Spinal cord (tissue), 10 donors: ENCODE data around the gene CPA2. TPM values are rescaled to one million over a fixed set of nuclear protein-coding genes. Genes with fewer than 3 reads are reported as not detected.

ENCODE experiments used
- DNase-seq, 6 donors: peaks; one replicate each; pipeline versions ENCODE4 v3.0.0 to v3.0.0-alpha.2; 2013 to 2015; ENCODE audit warnings: low spot score in 6 of 6, low read depth in 4 of 6
- H3K27ac ChIP-seq: one replicate; pipeline ENCODE4 v1.5.1; 2013; ENCODE audit warnings: low read depth, low read length, control low read depth
- H3K27me3 ChIP-seq: one replicate; pipeline ENCODE4 v1.6.1; 2013; ENCODE audit warnings: low read length; ENCODE audit not compliant: control insufficient read depth, insufficient read depth
- H3K36me3 ChIP-seq: one replicate; pipeline ENCODE4 v1.6.1; 2013; ENCODE audit warnings: low read length; ENCODE audit not compliant: control insufficient read depth, insufficient read depth
- H3K4me1 ChIP-seq: one replicate; pipeline ENCODE4 v1.6.1; 2013; ENCODE audit warnings: low read length; ENCODE audit not compliant: control insufficient read depth, insufficient read depth
- H3K4me3 ChIP-seq: one replicate; pipeline ENCODE4 v1.5.1; 2013; ENCODE audit warnings: low read depth, low read length, control low read depth
- H3K9me3 ChIP-seq: one replicate; pipeline ENCODE4 v1.6.1; 2013; ENCODE audit warnings: low read length; ENCODE audit not compliant: control insufficient read depth, insufficient read depth
- WGBS: methylation state at CpG from one replicate; pipeline ENCODE4 v1.1.5; 2013; ENCODE audit warnings: missing lambda C conversion rate; ENCODE audit not compliant: insufficient coverage; 5-methylcytosine and 5-hydroxymethylcytosine counted together
- polyA plus RNA-seq, 2 donors: library from polyadenylated mRNA; unstranded; fragments of 120-200 nt; gene quantifications; one replicate each; pipeline ENCODE4 v1.2.1, GENCODE V29; 2013; ENCODE audit not compliant: insufficient read length in 2 of 2
- total RNA-seq, 2 donors: library from RNA; depleted of rRNA in 1 of 2; stranded (reverse); fragments of 120-200 nt in 1 of 2; fragments of >200 nt in 1 of 2; gene quantifications; one replicate each; pipeline versions ENCODE4 v1.2.3 to v1.2.4, GENCODE V29; 2013 to 2014
- donor health status: healthy.

CPA2 gene
- total and polyA plus RNA-seq, 4 donors, result 0.21 to 0.39 (median 0.35) TPM; not detected in 1

GRCh38 chr7:130324306-130324943, 57.8 kb downstream of the CPA2 start:
- no peak overlapping the region for H3K27ac ChIP-seq
- peaks cover 7% of the 10 kb centered on the region for H3K4me1 ChIP-seq
- peak in 1 of 6 donors; percentile 84 for DNase-seq
- 61% methylated on average over 5 of the region's 10 CpGs for WGBS
- no peaks in the 10 kb centered on the region for H3K9me3 ChIP-seq
- no peaks in the 10 kb centered on the region for H3K36me3 ChIP-seq
- H3K4me3 ChIP-seq, result no peak overlapping the region
- H3K27me3 ChIP-seq, result no peaks in the 10 kb centered on the region

- 80% methylated on average over 1 of the region's 3 CpGs for WGBS
- DNase-seq, result peak in 1 of 6 donors; percentile 57
Observed at GRCh38 chr7:130329681-130330080, 63.0 kb downstream of the CPA2 start.

DNA sequence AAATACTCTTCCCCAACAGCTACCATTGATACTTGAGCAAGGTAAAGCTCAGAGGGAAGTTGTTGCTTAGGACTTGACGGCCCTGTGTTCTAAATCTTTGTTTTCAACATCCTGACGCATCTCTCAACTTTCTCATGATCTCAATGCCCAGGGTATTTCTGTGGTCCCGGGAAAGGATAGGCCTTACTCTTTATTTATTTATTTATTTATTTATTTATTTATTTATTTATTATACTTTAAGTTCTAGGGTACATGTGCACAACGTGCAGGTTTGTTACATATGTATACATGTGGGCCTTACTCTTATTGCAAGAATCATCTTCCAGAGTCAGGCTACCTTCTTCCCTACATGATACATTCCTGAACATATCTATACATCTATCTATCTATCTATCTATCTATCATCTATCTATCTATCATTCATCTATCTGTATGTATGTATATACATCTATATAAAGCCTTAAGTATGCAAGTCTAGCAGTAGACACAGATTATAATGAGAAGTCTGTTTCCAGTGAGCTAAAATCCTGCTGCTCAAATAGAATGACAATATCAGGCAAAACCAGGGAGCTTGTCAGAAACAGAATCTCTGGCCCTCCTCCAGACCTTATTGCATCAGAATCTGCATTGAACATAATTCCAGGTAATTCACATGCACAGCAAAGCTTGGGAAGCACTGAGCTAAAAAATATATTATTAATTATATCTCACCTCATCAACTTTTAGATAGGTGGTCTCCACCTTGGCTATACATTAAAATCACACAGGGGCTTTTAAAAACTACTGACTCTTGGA, 65.8 kb downstream of the CPA2 start:
- Histone ChIP-seq H3K27me3 (no peaks in the 10 kb centered on the region), H3K36me3 (no peaks in the 10 kb centered on the region), H3K4me1 (peaks cover 4% of the 10 kb centered on the region), H3K9me3 (no peaks in the 10 kb centered on the region), H3K4me3 (no peak overlapping the region), H3K27ac (no peak overlapping the region)
- WGBS, result 100% methylated on average over 1 of the region's 4 CpGs
- peak in 1 of 6 donors; percentile 44 for DNase-seq

More at GRCh38 chr7:130329681-130330080, 63.0 kb downstream of the CPA2 start:
- Histone ChIP-seq H3K27me3 (no peaks in the 10 kb centered on the region), H3K4me3 (no peak overlapping the region), H3K36me3 (no peaks in the 10 kb centered on the region), H3K9me3 (no peaks in the 10 kb centered on the region), H3K4me1 (peaks cover 6% of the 10 kb centered on the region), H3K27ac (no peak overlapping the region)

GRCh38 chr7:130333832-130334231, 67.2 kb downstream of the CPA2 start:
- Histone ChIP-seq H3K36me3 (no peaks in the 10 kb centered on the region), H3K27ac (no peak overlapping the region), H3K27me3 (no peaks in the 10 kb centered on the region), H3K4me1 (peaks cover 4% of the 10 kb centered on the region), H3K9me3 (no peaks in the 10 kb centered on the region), H3K4me3 (no peak overlapping the region)
- no peak for DNase-seq
- no CpG with 5 or more reads among the region's 2 CpGs for WGBS

- DNase-seq, result no peak
- H3K27ac ChIP-seq, result no peak overlapping the region
- 87% methylated on average over 3 of the region's 6 CpGs for WGBS
Observed at GRCh38 chr7:130334274-130334673, 67.6 kb downstream of the CPA2 start.

DNA sequence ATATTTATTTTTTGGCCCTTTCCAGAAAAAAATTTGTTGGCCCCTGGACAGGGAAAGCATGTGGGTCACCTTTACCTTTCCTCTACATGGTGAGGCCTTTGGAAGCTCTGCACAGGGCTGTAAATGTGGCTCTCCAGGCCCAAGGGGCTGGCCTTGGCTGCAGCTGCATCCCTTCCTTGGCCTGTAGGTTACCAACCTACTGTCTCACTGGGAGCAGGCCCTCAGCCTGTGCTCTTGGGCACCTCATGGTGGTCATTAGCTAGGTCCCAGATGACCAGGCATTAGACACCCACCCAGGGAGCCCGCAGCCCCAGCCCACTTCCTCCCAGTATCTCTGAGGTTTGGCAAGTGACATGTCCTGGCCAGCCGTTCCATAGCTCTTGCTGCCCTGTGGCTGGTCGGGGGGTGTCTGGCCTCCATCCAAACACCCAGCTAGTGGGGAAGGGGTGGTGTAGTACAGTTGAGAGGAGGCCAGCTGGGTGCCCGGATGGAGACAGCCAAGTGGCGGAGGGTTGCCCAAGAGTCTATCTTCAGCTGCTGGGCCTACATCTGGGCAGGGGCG, 70.8 kb downstream of the CPA2 start:
- Histone ChIP-seq H3K4me3 (no peak overlapping the region), H3K36me3 (no peaks in the 10 kb centered on the region), H3K4me1 (peaks cover 4% of the 10 kb centered on the region), H3K9me3 (no peaks in the 10 kb centered on the region), H3K27ac (no peak overlapping the region), H3K27me3 (no peaks in the 10 kb centered on the region)
- DNase-seq, result no peak
- WGBS, result 82% methylated on average over 5 of the region's 6 CpGs

More at GRCh38 chr7:130334274-130334673, 67.6 kb downstream of the CPA2 start:
- no peak overlapping the region for H3K4me3 ChIP-seq
- H3K9me3 ChIP-seq, result no peaks in the 10 kb centered on the region
- no peaks in the 10 kb centered on the region for H3K27me3 ChIP-seq
- peaks cover 4% of the 10 kb centered on the region for H3K4me1 ChIP-seq
- H3K36me3 ChIP-seq, result no peaks in the 10 kb centered on the region

- no peak for DNase-seq
- Histone ChIP-seq H3K27me3 (no peaks in the 10 kb centered on the region), H3K4me1 (peaks cover 4% of the 10 kb centered on the region), H3K27ac (no peak overlapping the region), H3K9me3 (no peaks in the 10 kb centered on the region), H3K36me3 (no peaks in the 10 kb centered on the region), H3K4me3 (no peak overlapping the region)
- 100% methylated on average over 1 of the region's 3 CpGs for WGBS
Observed at GRCh38 chr7:130338233-130338632, 71.6 kb downstream of the CPA2 start.

Other genes starting within 250 kb of the CPA2 start
- gene ZC3HC1, start 215.5 kb upstream of the CPA2 start, total RNA-seq, result 10 to 100 TPM; 19.3 to 23.4 TPM
- 10 to 100 TPM; 18.8 to 21.8 TPM for gene ZC3HC1, start 215.5 kb upstream of the CPA2 start, polyA plus RNA-seq
- gene KLHDC10, start 196.3 kb upstream of the CPA2 start, total RNA-seq, result 10 to 100 TPM; 40.8 to 77.3 TPM
- 10 to 100 TPM; 43.5 to 46.4 TPM for gene KLHDC10, start 196.3 kb upstream of the CPA2 start, polyA plus RNA-seq
- gene TMEM209, start 61.5 kb upstream of the CPA2 start, total RNA-seq, result 10 to 100 TPM; 16.5 to 17.2 TPM
- gene TMEM209, start 61.5 kb upstream of the CPA2 start, polyA plus RNA-seq, result 10 to 100 TPM; 13.7 to 14.9 TPM
- not detected for gene SSMEM1, start 59.0 kb upstream of the CPA2 start, total RNA-seq
- gene SSMEM1, start 59.0 kb upstream of the CPA2 start, polyA plus RNA-seq, result not detected
- gene CPA4, start 26.3 kb downstream of the CPA2 start, total RNA-seq, result 1 to 10 TPM; 1.5 to 2.1 TPM
- gene CPA4, start 26.3 kb downstream of the CPA2 start, polyA plus RNA-seq, result 1 to 10 TPM in 1 of 2 donors, under 1 TPM in 1; 0.84 to 1.6 TPM
- gene CPA5, start 78.0 kb downstream of the CPA2 start, total RNA-seq, result under 1 TPM; 0.20 to 0.39 TPM
- gene CPA5, start 78.0 kb downstream of the CPA2 start, polyA plus RNA-seq, result under 1 TPM; 0.24 to 0.27 TPM
- gene CPA1, start 113.6 kb downstream of the CPA2 start, total RNA-seq, result under 1 TPM; 0.30 to 0.77 TPM
- gene CPA1, start 113.6 kb downstream of the CPA2 start, polyA plus RNA-seq, result under 1 TPM; 0.27 to 0.49 TPM
- gene CEP41, start 174.2 kb downstream of the CPA2 start, total RNA-seq, result 10 to 100 TPM; 12.5 to 17.5 TPM
- gene CEP41, start 174.2 kb downstream of the CPA2 start, polyA plus RNA-seq, result 10 to 100 TPM; 21.9 to 27.9 TPM
- gene MEST, start 225.2 kb downstream of the CPA2 start, total RNA-seq, result 100 to 1,000 TPM; 287 to 316 TPM
- gene MEST, start 225.2 kb downstream of the CPA2 start, polyA plus RNA-seq, result 100 to 1,000 TPM; 186 to 189 TPM